ENCODE results near the gene NELL2. TPM values are rescaled to one million over a fixed set of nuclear protein-coding genes. Genes with fewer than 3 reads are reported as not detected.

The NELL2 gene
- total RNA-seq, 1 experiment from 2014 or later, result 32.7 TPM

DNA sequence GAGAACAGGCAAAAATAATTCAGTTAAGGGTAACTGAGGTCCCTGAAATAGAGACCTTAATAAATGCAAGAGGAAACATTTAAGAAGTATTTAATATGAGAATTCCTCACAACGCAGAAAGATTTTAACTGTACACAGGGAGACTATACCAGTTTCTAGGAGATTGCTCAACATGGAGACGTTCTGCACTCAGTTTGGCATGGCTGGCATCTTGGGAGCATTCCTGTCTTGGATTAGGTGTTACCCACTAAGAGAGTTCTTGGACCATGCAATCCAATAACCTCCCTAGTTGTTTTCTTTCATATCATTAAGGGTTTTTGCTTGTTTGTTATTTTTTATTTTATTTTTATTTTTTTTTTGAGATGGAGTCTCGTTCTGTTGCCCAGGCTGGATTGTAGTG is 302.4 kb downstream of the NELL2 start:
- H3K23me2 ChIP-seq (ENCODE audit: insufficient read length, low read depth, low read length, poor library complexity, severe bottlenecking), result no peaks in the 10 kb centered on the region
- no peak overlapping the region for H3K56ac ChIP-seq (ENCODE audit: insufficient read length, low read depth, low read length)
- peaks cover 0 to 5% (median 4%) of the 10 kb centered on the region in 3 experiments; a peak in 3 of 7 replicates for H3K36me3 Mint-ChIP-seq (ENCODE audit: insufficient read depth in 1 of 3, low read depth in 3 of 3)
- no peak for DNase-seq
- no peak overlapping the region for H3K9ac ChIP-seq (ENCODE audit: extremely low read depth, insufficient read length, low read length)
- peaks cover 21 to 25% of the 10 kb centered on the region in 2 experiments for H3K4me1 Mint-ChIP-seq
- no peak overlapping the region for H3K4me2 ChIP-seq (ENCODE audit: insufficient read depth, insufficient read length, low read length)
- WGBS (ENCODE audit: extremely low coverage, insufficient read length, low lambda C conversion rate), result no CpG with 5 or more reads among the region's 3 CpGs
- no peaks in the 10 kb centered on the region for H4K20me1 ChIP-seq (ENCODE audit: control insufficient read depth, insufficient read depth, insufficient read length)
- H3K27ac Mint-ChIP-seq, result no peak overlapping the region
- H4K8ac ChIP-seq (replicated peaks; ENCODE audit: insufficient read length, low read depth, low read length), result no peak overlapping the region
- H2BK5ac ChIP-seq (ENCODE audit: insufficient read length, low read length), result no peak overlapping the region
- H3K9me3 Mint-ChIP-seq, result peaks cover 4 to 8% of the 10 kb centered on the region in 2 experiments; a peak in 3 of 5 replicates
- no peak overlapping the region for H3K18ac ChIP-seq (ENCODE audit: insufficient read length, low read depth, low read length)
- no peaks in the 10 kb centered on the region for H3K4me1 ChIP-seq (ENCODE audit: insufficient read depth, low read length)
- H2AK5ac ChIP-seq (ENCODE audit: insufficient read length, low read length), result no peak overlapping the region
- H3K79me2 ChIP-seq (ENCODE audit: insufficient read depth, low read length), result no peaks in the 10 kb centered on the region
- H2BK120ac ChIP-seq (ENCODE audit: low read depth, low read length, poor library complexity, severe bottlenecking), result no peak overlapping the region
- H3T11ph ChIP-seq (ENCODE audit: low read length), result no peak overlapping the region
- no peak overlapping the region for H3K14ac ChIP-seq (ENCODE audit: insufficient read depth, low read length)
- no peak overlapping the region for H3K27ac ChIP-seq (ENCODE audit: insufficient read length, low read depth, low read length)
- H3K79me1 ChIP-seq (ENCODE audit: insufficient read depth, low read depth, low read length, poor library complexity, severe bottlenecking), result no peaks in the 10 kb centered on the region
- no peaks in the 10 kb centered on the region for H3K9me3 ChIP-seq (ENCODE audit: control insufficient read depth, low read depth, low read length)
- H2BK15ac ChIP-seq (ENCODE audit: low read depth, low read length), result no peak overlapping the region
- no peak overlapping the region for H3K4ac ChIP-seq (ENCODE audit: low read depth, low read length)
- H2BK12ac ChIP-seq (ENCODE audit: insufficient read length, low read depth, low read length), result no peak overlapping the region
- H3K27me3 Mint-ChIP-seq (ENCODE audit: low read depth), result no peaks in the 10 kb centered on the region
- H2AFZ ChIP-seq (ENCODE audit: low read length), result no peak overlapping the region
- H3K27me3 ChIP-seq (ENCODE audit: insufficient read depth, low read length), result no peaks in the 10 kb centered on the region
- no peak overlapping the region for H4K5ac ChIP-seq (ENCODE audit: insufficient read length, low read depth, low read length)
- H3K23ac ChIP-seq (ENCODE audit: insufficient read length, low read depth, low read length), result no peak overlapping the region
- no peak overlapping the region for H4K91ac ChIP-seq (ENCODE audit: insufficient read length, low read depth, low read length)
- no peak overlapping the region for H2BK20ac ChIP-seq (ENCODE audit: low read depth, low read length, poor library complexity, severe bottlenecking)
- TF ChIP-seq, protein P1, sequence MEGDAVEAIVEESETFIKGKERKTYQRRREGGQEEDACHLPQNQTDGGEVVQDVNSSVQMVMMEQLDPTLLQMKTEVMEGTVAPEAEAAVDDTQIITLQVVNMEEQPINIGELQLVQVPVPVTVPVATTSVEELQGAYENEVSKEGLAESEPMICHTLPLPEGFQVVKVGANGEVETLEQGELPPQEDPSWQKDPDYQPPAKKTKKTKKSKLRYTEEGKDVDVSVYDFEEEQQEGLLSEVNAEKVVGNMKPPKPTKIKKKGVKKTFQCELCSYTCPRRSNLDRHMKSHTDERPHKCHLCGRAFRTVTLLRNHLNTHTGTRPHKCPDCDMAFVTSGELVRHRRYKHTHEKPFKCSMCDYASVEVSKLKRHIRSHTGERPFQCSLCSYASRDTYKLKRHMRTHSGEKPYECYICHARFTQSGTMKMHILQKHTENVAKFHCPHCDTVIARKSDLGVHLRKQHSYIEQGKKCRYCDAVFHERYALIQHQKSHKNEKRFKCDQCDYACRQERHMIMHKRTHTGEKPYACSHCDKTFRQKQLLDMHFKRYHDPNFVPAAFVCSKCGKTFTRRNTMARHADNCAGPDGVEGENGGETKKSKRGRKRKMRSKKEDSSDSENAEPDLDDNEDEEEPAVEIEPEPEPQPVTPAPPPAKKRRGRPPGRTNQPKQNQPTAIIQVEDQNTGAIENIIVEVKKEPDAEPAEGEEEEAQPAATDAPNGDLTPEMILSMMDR (conservative IDR thresholded peaks at IDR 0.05), result no peak
- no peak overlapping the region for H3K4me3 Mint-ChIP-seq

All from H9 (cell line).